IPS-18c (cell line): ENCODE results near the gene ADCY9.

Experiments
- H3K4me3 ChIP-seq: 2 replicates; pipeline ENCODE4 v1.7.0; 2013; ENCODE audit warnings: low read depth, mild to moderate bottlenecking, low read length, moderate library complexity; ENCODE audit not compliant: insufficient read depth
- H3K9me3 ChIP-seq: one replicate; pipeline ENCODE4 v1.6.1; 2013; ENCODE audit warnings: mild to moderate bottlenecking, low read length, moderate library complexity; ENCODE audit not compliant: control insufficient read depth, insufficient read depth

ADCY9 gene

DNA sequence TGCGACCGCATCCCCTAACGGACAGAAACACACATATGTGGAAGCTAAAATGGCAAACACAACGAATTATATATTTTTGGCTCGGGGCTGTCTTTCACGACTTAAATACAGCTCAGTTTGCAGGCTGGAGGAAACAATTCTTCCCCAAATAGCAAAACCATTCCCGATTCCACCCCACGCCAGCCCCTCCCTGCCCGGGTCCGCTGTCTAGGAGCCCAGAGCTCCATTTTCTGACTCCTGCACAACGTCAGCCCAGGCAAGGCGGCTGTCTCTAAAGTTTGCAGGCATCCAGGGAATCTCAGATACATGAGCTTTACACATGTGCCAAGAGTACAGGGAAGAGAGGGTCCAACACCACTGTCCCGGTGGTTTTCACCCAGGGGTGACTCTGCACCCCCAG, 110.5 kb downstream of the ADCY9 start:
- no peak overlapping the region for H3K4me3 ChIP-seq
- no peaks in the 10 kb centered on the region for H3K9me3 ChIP-seq

DNA sequence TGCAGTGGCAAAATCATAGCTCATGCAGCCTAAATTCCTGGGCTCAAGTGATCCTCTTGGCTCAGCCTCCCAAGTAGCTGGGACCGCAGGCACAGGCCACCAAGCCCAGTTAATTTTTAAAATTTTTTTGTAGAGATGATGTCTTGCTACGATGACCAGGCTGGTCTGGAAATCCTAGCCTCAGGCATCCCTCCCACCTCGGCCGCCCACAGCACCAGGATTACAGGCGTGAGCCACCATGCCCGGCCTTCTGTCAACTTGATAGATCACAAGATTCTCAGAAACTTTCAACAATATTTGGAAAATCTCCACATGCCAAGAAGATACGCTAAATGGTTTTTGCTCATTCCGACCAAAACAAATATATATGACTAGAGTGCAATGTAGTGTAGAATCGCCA, 111.0 kb downstream of the ADCY9 start:
- no peaks in the 10 kb centered on the region for H3K9me3 ChIP-seq
- H3K4me3 ChIP-seq: no peak overlapping the region

- H3K9me3 ChIP-seq: no peaks in the 10 kb centered on the region
- H3K4me3 ChIP-seq: no peak overlapping the region
Measured at GRCh38 chr16:4004206-4004605, 112.0 kb downstream of the ADCY9 start.

DNA sequence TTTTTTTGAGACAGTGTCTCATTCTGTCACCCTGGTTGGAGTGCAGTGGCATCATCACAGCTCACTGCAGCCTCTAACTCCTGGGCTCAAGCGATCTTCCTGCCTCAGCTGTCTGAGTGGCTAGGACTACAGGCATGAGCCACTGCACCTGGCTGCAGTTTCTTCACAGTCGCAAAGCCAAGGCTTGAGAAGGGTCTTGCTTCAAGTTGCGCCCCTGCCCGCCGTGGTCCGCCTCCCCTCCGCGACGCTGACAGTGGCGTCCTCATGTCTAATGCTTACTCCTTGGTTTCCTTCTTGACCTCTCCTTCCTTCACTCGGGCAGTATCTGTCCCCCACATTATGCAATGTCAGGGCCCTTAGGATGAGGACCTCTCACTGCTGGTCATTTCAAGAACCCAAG, 112.7 kb downstream of the ADCY9 start:
- Histone ChIP-seq H3K4me3 (no peak overlapping the region), H3K9me3 (no peaks in the 10 kb centered on the region)

- Histone ChIP-seq H3K4me3 (no peak overlapping the region), H3K9me3 (no peaks in the 10 kb centered on the region)
Measured at GRCh38 chr16:4003166-4003565, 113.1 kb downstream of the ADCY9 start.

GRCh38 chr16:4002121-4002520, 114.1 kb downstream of the ADCY9 start:
- Histone ChIP-seq H3K4me3 (no peak overlapping the region), H3K9me3 (no peaks in the 10 kb centered on the region)

- no peaks in the 10 kb centered on the region for H3K9me3 ChIP-seq
- H3K4me3 ChIP-seq: no peak overlapping the region
Measured at GRCh38 chr16:3999479-4000325, 116.5 kb downstream of the ADCY9 start.

- no peak overlapping the region for H3K4me3 ChIP-seq
Measured at GRCh38 chr16:3998793-3999478, 117.3 kb downstream of the ADCY9 start.

DNA sequence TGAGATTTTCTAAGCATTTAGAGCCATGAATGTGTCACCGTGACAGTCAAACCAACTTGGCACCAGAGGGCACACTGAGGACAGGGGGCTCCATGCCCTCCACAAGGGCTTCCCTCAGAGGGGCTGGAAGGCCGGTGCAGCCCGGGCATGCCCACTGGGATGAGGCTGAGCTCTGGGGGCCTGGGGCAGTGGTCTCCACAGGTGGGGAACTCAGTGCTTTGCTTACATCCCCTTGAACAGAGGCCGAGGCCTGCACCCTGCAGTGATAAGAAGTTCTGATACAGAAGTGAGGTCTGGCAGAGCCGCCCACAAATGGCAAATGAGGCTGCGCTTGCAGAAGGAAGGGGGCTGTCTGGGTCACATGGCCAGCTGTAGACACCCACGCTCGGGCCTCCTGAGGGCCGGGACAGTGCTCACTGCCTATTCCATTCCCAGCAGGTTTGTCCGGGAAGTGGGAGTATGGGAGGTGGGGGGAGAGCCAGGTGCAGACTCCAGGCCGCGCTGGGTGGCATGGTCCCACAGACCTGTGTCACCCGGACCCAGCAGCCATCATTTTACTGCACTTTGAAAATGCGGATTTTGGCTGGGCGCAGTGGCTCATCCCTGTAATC, 118.9 kb downstream of the ADCY9 start:
- no peak overlapping the region for H3K4me3 ChIP-seq

More at GRCh38 chr16:3998793-3999478, 117.3 kb downstream of the ADCY9 start:
- no peaks in the 10 kb centered on the region for H3K9me3 ChIP-seq

DNA sequence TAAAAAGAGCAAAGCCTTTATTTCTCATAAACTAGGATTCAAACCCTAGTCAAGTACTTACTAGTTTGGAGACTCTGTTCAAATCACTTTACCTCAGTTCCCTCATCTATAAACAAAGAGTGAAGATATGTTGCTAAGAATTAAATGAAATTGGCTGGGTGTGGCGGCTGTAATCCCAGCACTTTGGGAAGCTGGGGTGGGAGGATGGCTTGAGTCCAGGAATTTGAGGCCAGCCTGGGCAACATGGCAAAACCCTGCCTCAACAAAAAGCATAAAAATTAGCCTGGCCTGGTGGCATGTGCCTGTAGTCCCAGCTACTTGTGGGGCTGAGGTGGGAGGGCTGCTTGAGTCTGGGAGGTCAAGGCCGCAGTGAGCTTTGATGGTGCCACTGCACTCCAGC, 121.2 kb downstream of the ADCY9 start:
- Histone ChIP-seq H3K9me3 (no peaks in the 10 kb centered on the region), H3K4me3 (no peak overlapping the region)

More for the DNA sequence above, 118.9 kb downstream of the ADCY9 start:
- no peaks in the 10 kb centered on the region for H3K9me3 ChIP-seq

GRCh38 chr16:3993052-3993785, 123.0 kb downstream of the ADCY9 start:
- Histone ChIP-seq H3K4me3 (no peak overlapping the region), H3K9me3 (no peaks in the 10 kb centered on the region)

DNA sequence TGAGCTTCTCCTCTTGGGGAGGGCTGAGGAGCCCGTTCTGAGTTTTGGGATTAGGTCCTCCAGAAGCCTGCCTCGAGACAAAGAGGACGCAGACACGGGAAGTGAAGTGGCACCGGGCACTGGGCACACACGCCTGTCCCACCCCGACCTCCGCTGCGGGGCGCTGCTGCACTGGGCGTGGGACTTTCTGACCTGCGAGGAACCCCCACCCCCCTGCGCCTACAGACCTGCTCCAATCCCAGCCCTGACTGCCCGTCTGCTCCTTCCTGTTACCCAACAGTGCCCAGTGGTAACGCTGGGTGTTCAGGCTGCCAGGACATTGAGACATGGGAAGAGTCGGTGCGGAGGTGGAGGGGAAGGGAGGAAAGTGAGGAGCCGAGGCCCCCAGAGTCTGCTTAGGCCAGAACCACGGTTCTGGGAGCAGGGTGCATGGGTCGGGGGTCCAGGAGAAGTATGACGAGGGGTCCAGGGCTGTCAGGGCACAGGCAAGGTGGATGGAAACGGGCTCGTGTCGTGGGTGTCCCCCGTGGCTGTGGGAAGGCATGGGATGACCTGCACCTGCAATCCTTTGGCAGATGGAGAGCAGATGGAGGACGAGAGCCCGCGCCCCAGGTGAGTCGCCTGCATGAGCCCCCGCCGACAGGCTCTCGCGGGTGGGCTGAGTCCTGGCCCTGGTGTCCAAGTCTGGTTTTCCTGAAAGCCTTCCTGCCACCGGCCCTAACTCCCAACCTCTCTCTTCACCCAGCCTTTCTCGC, 123.8 kb downstream of the ADCY9 start:
- Histone ChIP-seq H3K4me3 (no peak overlapping the region), H3K9me3 (no peaks in the 10 kb centered on the region)

- Histone ChIP-seq H3K4me3 (no peak overlapping the region), H3K9me3 (no peaks in the 10 kb centered on the region)
Measured at GRCh38 chr16:3988824-3989223, 127.4 kb downstream of the ADCY9 start.

DNA sequence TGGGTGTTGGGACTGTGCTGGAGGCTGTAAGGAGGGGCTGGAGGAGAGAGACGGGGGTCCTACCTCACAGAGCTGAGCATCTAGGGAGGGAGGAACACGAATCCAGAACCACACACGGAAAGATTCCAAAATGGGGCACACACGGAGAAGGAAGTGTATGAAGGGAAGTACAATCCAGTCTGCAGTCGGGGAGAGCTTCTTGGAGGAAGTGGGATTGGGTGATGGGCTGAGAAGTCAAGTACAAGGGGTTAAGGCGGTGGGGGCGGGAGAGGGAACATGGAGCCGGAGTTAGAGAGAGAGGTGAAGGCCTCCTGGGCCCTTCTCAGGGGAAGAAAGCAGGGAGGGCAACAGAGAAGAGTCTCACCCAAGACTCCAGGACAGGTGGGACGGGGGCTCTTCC, 128.2 kb downstream of the ADCY9 start:
- Histone ChIP-seq H3K9me3 (no peaks in the 10 kb centered on the region), H3K4me3 (no peak overlapping the region)

DNA sequence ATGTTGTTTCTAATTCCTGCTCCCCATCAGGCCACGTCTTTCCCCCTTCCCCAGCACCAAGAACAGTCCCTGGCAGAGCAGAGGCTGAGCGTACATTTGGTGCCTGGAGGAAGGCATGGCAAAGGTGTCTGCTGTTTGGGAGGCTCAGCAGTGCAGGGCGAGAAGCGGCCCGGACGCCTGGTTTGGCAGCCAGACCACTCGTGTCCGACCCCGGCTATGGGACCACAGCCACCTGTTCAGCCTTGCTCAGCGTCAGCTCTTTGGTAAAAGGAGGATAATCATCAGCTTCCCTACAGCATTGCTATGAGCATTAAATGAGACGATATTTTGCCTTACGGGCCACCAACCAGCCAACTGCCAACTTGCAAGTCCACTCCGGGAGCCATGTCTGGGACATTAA, 129.0 kb downstream of the ADCY9 start:
- H3K9me3 ChIP-seq: no peaks in the 10 kb centered on the region

DNA sequence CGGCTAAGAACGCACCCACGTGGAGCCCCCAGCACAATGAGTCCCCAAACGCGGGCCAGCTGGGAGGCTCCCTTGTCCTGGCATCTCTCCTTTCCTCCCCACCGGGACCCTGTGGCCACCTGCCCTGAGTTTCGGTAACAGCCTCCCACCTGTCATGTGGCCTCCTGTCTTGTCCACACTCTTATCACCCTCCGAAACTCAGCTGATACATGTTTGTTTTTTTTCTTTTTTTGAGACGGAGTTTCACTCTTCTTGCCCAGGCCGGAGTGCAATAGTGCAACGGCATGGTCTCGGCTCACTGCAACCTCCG, 130.1 kb downstream of the ADCY9 start:
- Histone ChIP-seq H3K4me3 (no peak overlapping the region), H3K9me3 (no peaks in the 10 kb centered on the region)

More for the DNA sequence above, 129.0 kb downstream of the ADCY9 start:
- H3K4me3 ChIP-seq: no peak overlapping the region
